OCI-LY1 (cell line): ENCODE data around the gene DYNC2I2.
A peak's percentile ranks its signal among the peaks of the same experiment; 100 is the strongest.

Experiments
- H2AFZ ChIP-seq: fragments of 200-600 bp; sonication (generic), shearing (Covaris generic); 2 replicates; pipeline ENCODE4 v1.6.0; 2014; ENCODE audit warnings: antibody characterized with exemption, mild to moderate bottlenecking, low read length
- H3F3A ChIP-seq: fragments of 200-600 bp; sonication (generic), shearing (Covaris generic); 2 replicates; pipeline ENCODE4 v1.6.0; 2014; ENCODE audit warnings: mild to moderate bottlenecking, antibody characterized with exemption, low read length, moderate library complexity; ENCODE audit not compliant: insufficient read depth
- H3K27ac ChIP-seq: fragments of 200-600 bp; sonication (generic); 2 replicates; pipeline ENCODE4 v1.5.1; 2014; ENCODE audit warnings: low read length, mixed run types, mild to moderate bottlenecking, low read depth; ENCODE audit not compliant: poor library complexity, severe bottlenecking
- H3K27me3 ChIP-seq: fragments of 200-600 bp; sonication (generic); 2 replicates; pipeline ENCODE4 v1.6.0; 2014; ENCODE audit warnings: antibody characterized with exemption, mild to moderate bottlenecking, low read length, moderate library complexity; ENCODE audit not compliant: insufficient read depth
- H3K36me3 ChIP-seq: fragments of 200-600 bp; sonication (generic); 2 replicates; pipeline ENCODE4 v1.6.1; 2014; ENCODE audit warnings: mild to moderate bottlenecking, antibody characterized with exemption, low read length, moderate library complexity, mixed read lengths; ENCODE audit not compliant: insufficient read depth
- H3K4me1 ChIP-seq: fragments of 200-600 bp; sonication (generic); 2 replicates; pipeline ENCODE4 v1.5.1; 2014; ENCODE audit warnings: mild to moderate bottlenecking, low read length, moderate library complexity; ENCODE audit not compliant: insufficient read depth, severe bottlenecking
- H3K4me2 ChIP-seq: fragments of 200-600 bp; sonication (generic), shearing (Covaris generic); 2 replicates; pipeline ENCODE4 v1.6.1; 2014; ENCODE audit warnings: low read length
- H3K4me3 ChIP-seq: fragments of 200-600 bp; sonication (generic); 2 replicates; pipeline ENCODE4 v1.5.1; 2014; ENCODE audit warnings: low read length, low read depth, mild to moderate bottlenecking, mixed read lengths; ENCODE audit not compliant: poor library complexity, severe bottlenecking
- H3K79me2 ChIP-seq: fragments of 200-600 bp; shearing (Covaris generic); 2 replicates; pipeline ENCODE4 v1.6.1; 2016; ENCODE audit warnings: mixed run types, low read length, mixed read lengths; ENCODE audit not compliant: insufficient read depth
- H3K9ac ChIP-seq: fragments of 200-600 bp; sonication (generic), shearing (Covaris generic); 2 replicates; pipeline ENCODE4 v1.6.1; 2014; ENCODE audit warnings: mild to moderate bottlenecking, low read length, mixed read lengths
- H3K9me2 ChIP-seq: fragments of 200-600 bp; sonication (generic), shearing (Covaris generic); 2 replicates; pipeline ENCODE4 v1.6.1; 2014; ENCODE audit warnings: low read depth, mild to moderate bottlenecking, low read length, mixed read lengths
- H3K9me3 ChIP-seq: fragments of 200-600 bp; shearing (Covaris generic); 2 replicates; pipeline ENCODE4 v1.6.1; 2014; ENCODE audit warnings: low read length, mixed read lengths
- H4K20me1 ChIP-seq: fragments of 200-600 bp; sonication (generic), shearing (Covaris generic); 2 replicates; pipeline ENCODE4 v1.6.0; 2016; ENCODE audit warnings: mild to moderate bottlenecking, low read length; ENCODE audit not compliant: insufficient read depth
- CTCF ChIP-seq: fragments of 200-600 bp; sonication (generic), shearing (Covaris generic); IDR thresholded peaks from 2 replicates; pipeline ENCODE4 v1.5.1; 2017; ENCODE audit warnings: mild to moderate bottlenecking, antibody characterized with exemption, low read length, moderate library complexity, mixed read lengths
- EZH2 ChIP-seq: fragments of 200-600 bp; sonication (generic), shearing (Covaris generic); IDR thresholded peaks from 2 replicates; pipeline ENCODE4 v1.8.0; 2017; ENCODE audit warnings: borderline replicate concordance, mixed run types, mild to moderate bottlenecking, antibody characterized with exemption, low read length, moderate library complexity, mixed read lengths

Gene DYNC2I2

DNA sequence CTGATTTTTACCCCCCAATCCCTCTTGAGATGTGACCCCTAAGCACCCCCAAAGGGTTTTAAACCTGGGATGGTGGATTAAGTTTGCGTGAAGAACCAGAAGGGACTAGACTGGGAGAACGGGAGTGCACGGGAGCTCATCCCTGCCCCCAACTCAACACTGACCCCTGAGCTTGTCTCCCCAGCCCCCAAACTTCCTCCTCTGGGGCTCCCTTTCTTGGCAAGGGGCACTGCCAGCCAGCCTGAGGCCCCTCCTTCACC, 27.3 kb upstream of the DYNC2I2 start:
- H3K9ac ChIP-seq = peak overlapping the region; percentile 95
- peak overlapping the region; percentile 94 for H3K27ac ChIP-seq
- no peaks in the 10 kb centered on the region for H3K9me3 ChIP-seq
- H3K27me3 ChIP-seq = no peaks in the 10 kb centered on the region
- no peak for TF ChIP-seq CTCF
- peak overlapping the region; percentile 90 for H3K4me3 ChIP-seq
- no peaks in the 10 kb centered on the region for H3F3A ChIP-seq
- no peak overlapping the region for H2AFZ ChIP-seq
- no peaks in the 10 kb centered on the region for H3K9me2 ChIP-seq
- no peaks in the 10 kb centered on the region for H4K20me1 ChIP-seq
- H3K4me2 ChIP-seq = peak overlapping the region; percentile 89
- peaks cover 52% of the 10 kb centered on the region for H3K4me1 ChIP-seq
- peaks cover 31% of the 10 kb centered on the region for H3K79me2 ChIP-seq
- H3K36me3 ChIP-seq = 0 out of 2 replicates have a peak, but pooled peaks cover 4% of the 10 kb centered on the region

- Histone ChIP-seq H3K4me1 (peaks cover 50% of the 10 kb centered on the region), H3K79me2 (peaks cover 31% of the 10 kb centered on the region)
Observed at GRCh38 chr9:128683340-128684064, 26.9 kb upstream of the DYNC2I2 start.

DNA sequence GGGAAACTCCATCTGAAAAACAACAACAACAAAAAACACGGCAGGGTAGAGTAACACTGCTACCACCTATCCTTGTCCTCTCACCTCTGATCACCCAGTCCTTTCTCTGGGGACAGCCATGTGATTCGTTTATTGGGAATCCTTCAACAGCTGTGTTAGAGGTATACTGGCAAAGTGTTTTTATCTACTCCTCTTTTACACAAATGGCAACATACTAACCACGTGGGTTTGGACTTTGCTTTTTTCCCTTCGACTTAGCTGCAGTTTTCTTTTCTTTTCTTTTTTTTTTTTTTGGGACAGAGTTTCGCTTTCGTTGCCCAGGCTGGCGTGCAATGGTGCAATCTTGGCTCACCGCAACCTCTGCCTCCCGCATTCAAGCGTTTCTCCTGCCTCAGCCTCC, 21.1 kb upstream of the DYNC2I2 start:
- Histone ChIP-seq H3K4me3 (no peak overlapping the region), H3K36me3 (0 out of 2 replicates have a peak, but pooled peaks cover 4% of the 10 kb centered on the region), H3K9ac (no peak overlapping the region), H3K4me2 (no peak overlapping the region), H3K9me2 (no peaks in the 10 kb centered on the region), H2AFZ (no peak overlapping the region), H3K9me3 (no peaks in the 10 kb centered on the region), H3K27ac (no peak overlapping the region), H3F3A (no peaks in the 10 kb centered on the region), H3K4me1 (peaks cover 2% of the 10 kb centered on the region), H3K79me2 (no peaks in the 10 kb centered on the region), H3K27me3 (no peaks in the 10 kb centered on the region), H4K20me1 (no peaks in the 10 kb centered on the region)
- TF ChIP-seq CTCF = no peak
- TF ChIP-seq EZH2 = no peak

More at GRCh38 chr9:128683340-128684064, 26.9 kb upstream of the DYNC2I2 start:
- Histone ChIP-seq H3K27ac (peak overlapping the region; percentile 94), H3K36me3 (0 out of 2 replicates have a peak, but pooled peaks cover 4% of the 10 kb centered on the region), H4K20me1 (no peaks in the 10 kb centered on the region), H3K4me2 (peak overlapping the region; percentile 89), H3K27me3 (no peaks in the 10 kb centered on the region), H3F3A (no peaks in the 10 kb centered on the region), H3K9ac (peak overlapping the region; percentile 95), H3K9me3 (no peaks in the 10 kb centered on the region), H3K9me2 (no peaks in the 10 kb centered on the region), H3K4me3 (peak overlapping the region; percentile 90), H2AFZ (no peak overlapping the region)
- no peak for TF ChIP-seq CTCF
- no peak for TF ChIP-seq EZH2
